Jurkat, Clone E6-1 (cell line): Measurements from ENCODE around the gene PANK2.
"Not testable (repeated sequence)": the region's sequence is repeated elsewhere in the genome, so short reads cannot be mapped to it uniquely, and the experiment has no call there.

Source experiments
- DNase-seq: peaks from one replicate; pipeline ENCODE4 v3.0.0-alpha.2; 2011; ENCODE audit warnings: low read depth, low spot score
- H3K4me3 ChIP-seq: 2 replicates; pipeline ENCODE4 v1.5.1; 2011; ENCODE audit warnings: mild to moderate bottlenecking, low read length, control low read depth, moderate library complexity

PANK2 gene

DNA sequence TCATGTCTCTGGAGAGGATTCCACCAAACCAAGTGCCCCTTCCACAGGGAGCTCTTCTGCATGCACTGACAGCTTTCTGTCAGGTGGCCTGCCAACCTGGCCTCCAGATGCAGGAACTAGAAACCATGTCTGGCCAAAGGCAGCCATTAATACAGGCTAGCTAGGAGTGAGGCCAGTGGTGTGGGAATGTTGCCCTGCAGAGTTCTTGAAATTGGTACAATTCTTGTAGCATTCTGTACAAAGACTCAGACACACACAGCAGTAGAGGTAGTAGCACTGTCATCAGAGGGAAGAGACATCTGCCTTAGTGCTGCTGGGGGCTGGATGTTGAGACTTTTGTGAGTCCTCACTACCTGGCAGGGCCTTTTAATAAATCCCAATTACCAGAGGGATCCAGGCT is 77.4 kb downstream of the PANK2 start:
- no peak for DNase-seq
- H3K4me3 ChIP-seq, result no peak overlapping the region

DNA sequence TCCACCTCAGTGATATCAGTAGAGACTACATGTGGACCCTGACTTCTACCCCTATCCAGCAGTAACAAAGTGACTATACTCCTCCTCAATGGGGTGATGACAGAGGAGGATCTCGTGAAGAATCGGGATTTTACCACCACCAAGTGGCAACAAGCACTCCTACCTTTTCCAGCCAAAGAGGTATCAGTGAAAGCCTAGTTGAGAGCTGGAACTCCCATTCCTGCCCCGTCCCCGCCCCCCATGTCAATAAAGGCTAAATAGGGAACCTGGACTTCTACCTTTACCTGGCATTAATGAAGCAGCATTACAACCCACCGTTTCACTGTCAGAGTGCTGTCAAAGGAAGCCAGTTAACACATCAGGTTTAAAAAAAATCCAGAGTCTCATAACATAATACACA is 80.8 kb downstream of the PANK2 start:
- H3K4me3 ChIP-seq, result no peak overlapping the region
- no peak for DNase-seq

DNA sequence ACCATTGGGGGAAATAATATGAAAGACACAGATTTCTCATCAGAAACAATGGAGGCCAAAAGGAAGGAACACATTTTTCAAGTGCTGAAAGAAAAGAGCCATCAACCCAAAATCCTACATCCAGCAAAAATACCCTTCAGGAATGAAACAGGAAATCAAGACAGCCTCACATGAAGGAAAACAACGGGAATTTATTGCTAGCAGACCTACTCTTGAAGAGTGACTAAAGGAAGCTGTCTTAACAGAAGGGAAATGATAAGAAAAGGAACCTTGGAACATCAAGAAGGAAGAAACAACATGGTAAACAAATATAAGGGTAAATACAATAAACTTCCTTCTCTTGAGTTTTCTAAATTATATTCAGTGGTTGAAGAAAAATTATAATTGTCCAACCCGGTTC is 82.0 kb downstream of the PANK2 start:
- no peak for DNase-seq
- no peak overlapping the region for H3K4me3 ChIP-seq

DNA sequence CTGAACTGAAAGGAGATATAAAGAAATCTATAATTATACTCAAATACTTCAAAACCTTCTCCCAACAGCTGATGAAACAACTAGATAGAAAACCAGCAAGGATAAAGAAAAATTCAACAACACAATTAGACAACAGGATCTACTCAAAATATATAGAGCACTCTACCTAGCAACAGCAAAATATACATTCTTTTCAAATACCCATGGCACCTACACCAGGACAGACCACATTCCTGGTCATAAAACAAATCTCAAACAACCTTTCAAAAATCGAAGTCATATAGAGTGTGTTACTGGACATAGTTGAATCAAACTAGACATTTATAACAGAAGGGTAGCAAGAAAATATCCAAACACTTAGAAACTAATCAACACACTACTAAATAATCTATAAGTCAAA is 83.0 kb downstream of the PANK2 start:
- DNase-seq, result no peak
- H3K4me3 ChIP-seq, result no peak overlapping the region

DNA sequence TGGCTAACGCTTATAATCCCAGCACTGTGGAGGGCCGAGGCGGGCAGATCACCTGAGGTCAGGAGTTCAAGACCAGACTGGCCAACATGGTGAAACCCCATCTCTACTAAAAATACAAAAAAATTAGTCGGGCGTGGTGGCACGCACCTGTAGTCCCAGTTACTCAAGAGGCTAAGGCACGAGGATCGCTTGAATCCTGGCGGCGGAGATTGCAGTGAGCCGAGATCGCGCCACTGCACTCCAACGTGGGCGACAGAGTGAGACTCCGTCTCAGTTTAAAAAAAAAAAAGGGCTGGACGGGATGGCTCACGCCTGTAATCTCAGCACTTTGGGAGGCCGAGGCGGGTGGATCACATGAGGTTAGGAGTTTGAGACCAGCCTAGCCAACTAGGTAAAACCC is 83.4 kb downstream of the PANK2 start:
- not testable (repeated sequence) for H3K4me3 ChIP-seq, DNase-seq

DNA sequence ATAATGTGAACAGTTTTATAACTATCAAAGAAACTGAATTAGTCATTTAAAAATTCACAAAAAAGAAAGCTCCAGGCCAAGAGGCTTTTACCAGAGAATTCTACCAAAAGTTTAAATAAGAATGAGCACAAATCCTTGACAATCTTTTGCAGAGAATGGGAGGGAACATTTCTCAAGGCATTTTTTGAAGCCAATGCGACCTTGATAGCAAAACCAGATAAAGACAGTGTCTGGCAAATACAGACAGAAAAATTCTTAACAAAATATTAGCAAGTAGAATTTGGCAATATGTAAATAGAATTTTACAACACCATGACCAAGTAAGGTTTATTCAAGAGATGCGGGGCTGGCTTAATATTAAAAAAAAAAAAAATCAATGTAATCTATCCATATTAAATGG is 84.5 kb downstream of the PANK2 start:
- DNase-seq, result no peak
- H3K4me3 ChIP-seq, result no peak overlapping the region

DNA sequence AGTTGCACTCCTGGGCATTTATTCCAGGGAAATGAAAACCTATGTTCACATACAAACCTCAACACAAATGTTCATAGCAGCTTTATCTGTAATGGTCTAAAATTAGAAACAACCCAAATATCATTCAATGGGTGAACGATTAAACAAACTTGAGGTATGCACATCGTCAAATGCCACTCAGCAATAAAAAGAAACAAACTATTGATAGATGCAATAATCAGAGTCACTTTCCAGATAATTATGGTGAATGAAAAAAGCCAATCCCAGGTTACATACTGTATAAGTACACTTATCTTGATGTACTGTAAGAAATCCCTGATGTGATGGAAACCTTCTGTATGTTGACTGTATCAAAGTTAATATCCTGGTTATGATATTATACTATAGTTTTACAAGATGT is 87.3 kb downstream of the PANK2 start:
- H3K4me3 ChIP-seq, result no peak overlapping the region
- no peak for DNase-seq
